Pancreas (tissue), 10 donors: ENCODE measurements around the gene RAPGEF3. TPM values are rescaled to one million over a fixed set of nuclear protein-coding genes. Genes with fewer than 3 reads are reported as not detected.

Experiments used
- ATAC-seq, 4 donors: fragments of 200-7000 bp; cut with Tn5 transposase; one replicate each; pipeline versions ENCODE4 v1.8.0 to v1.9.1; 2020; ENCODE audit warnings: mild to moderate bottlenecking in 4 of 4, moderate library complexity in 4 of 4
- DNase-seq, 6 donors: peaks; one replicate each; pipeline ENCODE4 v3.0.0-alpha.2; 2020
- FAIRE-seq: peaks from 2 replicates; lab custom pipeline; 2012; peaks lifted over from hg19 to GRCh38; lab: Jason Lieb, UNC
- H3K27ac ChIP-seq, 4 donors: fragments of 200-600 bp; sonication (generic); 1 replicate in 3 of 4; 2 replicates in 1 of 4; pipeline versions ENCODE4 v1.5.0 to v1.8.0; 2020
- H3K27me3 ChIP-seq, 4 donors: fragments of 200-600 bp; one replicate each; pipeline ENCODE4 v1.8.0; 2021
- H3K36me3 ChIP-seq, 3 donors: fragments of 200-600 bp; sonication (generic) in 1 of 3; one replicate each; pipeline versions ENCODE4 v1.5.0 to v1.8.0; 2020 to 2021
- H3K4me1 ChIP-seq, 3 donors: fragments of 200-600 bp; one replicate each; pipeline ENCODE4 v1.8.0; 2021
- H3K4me3 ChIP-seq, 4 donors: fragments of 200-600 bp; sonication (generic) in 2 of 4; one replicate each; pipeline versions ENCODE4 v1.5.0 to v1.8.0; 2020 to 2021
- H3K9me3 ChIP-seq, 4 donors: fragments of 200-600 bp; one replicate each; pipeline ENCODE4 v1.8.0; 2021
- WGBS, 2 donors: extraction: QIAGEN DNeasy Blood & Tissue Kit; methylation state at CpG; one replicate each; pipeline ENCODE4 v1.1.7; 2013; 5-methylcytosine and 5-hydroxymethylcytosine counted together
- intact Hi-C, 3 donors: fragments of 100-400 bp; cut with DNase I; formaldehyde crosslinking; loops; one replicate each; pipeline versions ENCODE4 v1.11.1 to v1.14.2; 2022
- polyA plus RNA-seq, 2 donors: library from polyadenylated mRNA; stranded (reverse); fragments of 200-250 nt; gene quantifications; one replicate each; pipeline ENCODE4 v1.2.3, GENCODE V29; 2013
- total RNA-seq, 6 donors: library from RNA; stranded (reverse); fragmentation: NEBNext Ultra II Directional in 4 of 6; extraction: Animal tissue kit (Norgen Biotek cat#: 25700) in 4 of 6; gene quantifications; one replicate each; pipeline versions ENCODE4 v1.2.1 to v1.2.4, GENCODE V29; 2021 to 2023
- TF ChIP-seq, protein P1 (sequence below), 4 donors: fragments of 200-600 bp; sonication (generic) in 3 of 4; IDR thresholded peaks; one replicate each; pipeline versions ENCODE4 v1.5.0 to v1.8.0; 2021; ENCODE audit warnings: antibody characterized with exemption in 4 of 4
- donor health status: healthy with polysubstance abuse.
- donor health status: DM: no; HTN: no; CAD: no; lungs with moderate emphysema.
- donor health status: DM: no; HTN: no; CAD: no.
- donor health status: control.
- donor health status: control.
- donor health status: Bipolar disorder and iron deficiency.
- donor health status: DM: yes; HTN: yes; CAD: no.
- donor health status: DM: no; HTN: no; CAD: no.
- donor health status: DM: no; HTN: no; CAD: no.
- donor health status: DM: yes; HTN: yes; CAD: no.

Gene RAPGEF3
- total and polyA plus RNA-seq, 8 donors = 2.5 to 54.4 (median 5.5) TPM

DNA sequence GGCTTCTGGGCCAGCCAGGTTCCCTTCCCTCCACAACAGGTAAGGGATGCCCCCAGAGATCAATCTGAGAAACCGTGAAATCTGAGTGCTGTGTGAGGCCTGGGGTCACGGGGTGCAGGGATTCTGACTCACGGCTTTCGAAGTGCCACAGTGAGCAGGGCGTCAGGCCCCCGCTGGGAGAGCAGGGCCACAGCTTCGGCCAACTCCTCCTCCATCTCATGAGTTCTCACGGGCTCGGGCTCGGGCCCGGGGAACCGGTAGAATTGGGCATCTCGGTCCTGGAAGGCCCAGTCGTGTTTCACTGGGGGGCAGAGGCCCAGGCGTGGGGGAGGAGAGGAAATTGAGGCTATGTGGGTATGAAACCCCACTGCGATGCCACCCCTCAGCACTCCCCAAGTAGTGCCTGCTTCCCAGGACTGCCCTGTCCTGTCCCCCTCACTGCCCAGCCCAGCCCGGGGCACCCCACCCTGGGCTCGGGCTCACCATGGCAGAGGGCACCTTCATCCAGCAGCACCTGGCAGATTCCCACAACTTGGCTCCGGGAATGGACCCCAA is 7.7 kb downstream of the RAPGEF3 start:
- Histone ChIP-seq H3K27ac (no peak overlapping the region), H3K4me1 (peaks cover 3 to 21% (median 19%) of the 10 kb centered on the region in 3 donors), H3K4me3 (no peak overlapping the region), H3K27me3 (no peaks in the 10 kb centered on the region), H3K36me3 (no peaks in the 10 kb centered on the region), H3K9me3 (no peaks in the 10 kb centered on the region)
- TF ChIP-seq, protein P1, sequence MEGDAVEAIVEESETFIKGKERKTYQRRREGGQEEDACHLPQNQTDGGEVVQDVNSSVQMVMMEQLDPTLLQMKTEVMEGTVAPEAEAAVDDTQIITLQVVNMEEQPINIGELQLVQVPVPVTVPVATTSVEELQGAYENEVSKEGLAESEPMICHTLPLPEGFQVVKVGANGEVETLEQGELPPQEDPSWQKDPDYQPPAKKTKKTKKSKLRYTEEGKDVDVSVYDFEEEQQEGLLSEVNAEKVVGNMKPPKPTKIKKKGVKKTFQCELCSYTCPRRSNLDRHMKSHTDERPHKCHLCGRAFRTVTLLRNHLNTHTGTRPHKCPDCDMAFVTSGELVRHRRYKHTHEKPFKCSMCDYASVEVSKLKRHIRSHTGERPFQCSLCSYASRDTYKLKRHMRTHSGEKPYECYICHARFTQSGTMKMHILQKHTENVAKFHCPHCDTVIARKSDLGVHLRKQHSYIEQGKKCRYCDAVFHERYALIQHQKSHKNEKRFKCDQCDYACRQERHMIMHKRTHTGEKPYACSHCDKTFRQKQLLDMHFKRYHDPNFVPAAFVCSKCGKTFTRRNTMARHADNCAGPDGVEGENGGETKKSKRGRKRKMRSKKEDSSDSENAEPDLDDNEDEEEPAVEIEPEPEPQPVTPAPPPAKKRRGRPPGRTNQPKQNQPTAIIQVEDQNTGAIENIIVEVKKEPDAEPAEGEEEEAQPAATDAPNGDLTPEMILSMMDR (IDR thresholded peaks at IDR 0.05) = no peak
- intact Hi-C loops = no loop called here
- DNase-seq (no peak), FAIRE-seq (no peak), ATAC-seq (no peak)
- WGBS, 2 donors = 83 to 89% methylated on average over 19 of the region's 19 CpGs

DNA sequence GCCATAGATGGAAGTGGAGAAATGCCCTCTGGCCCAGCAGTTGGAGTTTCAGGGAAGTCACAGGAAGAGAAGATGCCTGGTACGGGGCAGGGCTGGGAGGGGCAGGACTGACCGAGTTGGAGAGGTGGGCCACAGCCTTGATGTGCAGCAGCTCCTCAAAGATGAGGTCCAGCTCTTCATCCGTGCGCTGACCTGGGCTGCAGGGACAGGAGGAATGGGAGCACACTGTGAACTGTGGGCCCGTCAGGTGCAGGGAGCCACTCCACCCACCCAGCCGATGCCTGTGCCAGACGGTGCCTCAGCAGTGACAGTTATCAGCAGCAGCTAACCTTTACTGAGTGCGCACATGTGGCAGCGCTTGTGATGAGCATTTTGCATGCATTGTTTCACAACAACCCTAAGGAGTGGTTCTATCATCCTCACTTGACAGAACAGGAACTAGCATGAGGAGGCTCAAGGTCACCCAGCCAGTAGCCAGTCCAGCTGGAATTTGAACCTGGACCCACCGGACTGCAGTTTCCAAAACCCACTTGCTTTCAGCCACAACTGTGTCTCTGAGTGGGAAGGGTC is 8.4 kb downstream of the RAPGEF3 start:
- TF ChIP-seq, protein P1 (IDR thresholded peaks at IDR 0.05) = no peak
- Histone ChIP-seq H3K9me3 (no peaks in the 10 kb centered on the region), H3K36me3 (no peaks in the 10 kb centered on the region), H3K4me3 (no peak overlapping the region), H3K4me1 (peaks cover 0 to 15% (median 14%) of the 10 kb centered on the region in 3 donors), H3K27ac (no peak overlapping the region), H3K27me3 (no peaks in the 10 kb centered on the region)
- ATAC-seq (no peak), FAIRE-seq (no peak), DNase-seq (peak in 1 of 6 donors; percentile 15)
- intact Hi-C loops = no loop called here
- 74 to 76% methylated on average over 10 of the region's 10 CpGs for WGBS, 2 donors

DNA sequence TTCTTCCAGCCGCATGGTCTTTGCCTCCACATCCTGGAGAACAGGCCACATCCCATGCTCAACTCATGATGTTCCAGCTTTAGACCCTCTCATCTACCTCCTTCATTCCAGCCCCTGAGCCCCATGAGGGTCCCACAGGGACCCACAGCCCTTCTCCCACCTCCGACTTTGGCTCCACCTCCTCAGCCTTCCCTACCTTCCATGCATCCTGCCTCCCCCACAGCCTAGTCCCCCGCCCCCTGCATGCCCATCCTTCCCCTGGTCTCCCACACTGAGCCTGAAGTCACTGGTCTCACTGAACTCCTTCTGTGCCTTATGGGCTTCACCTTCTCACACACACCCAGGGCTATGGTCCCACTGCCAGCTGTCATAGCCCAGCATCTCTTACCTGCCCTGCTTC is 9.8 kb downstream of the RAPGEF3 start:
- WGBS, 2 donors = 87 to 100% methylated on average over 3 of the region's 3 CpGs
- DNase-seq (peak in 1 of 6 donors; percentile 8), FAIRE-seq (no peak), ATAC-seq (no peak)
- H3K4me1 ChIP-seq = peaks cover 0 to 5% (median under 1%) of the 10 kb centered on the region in 3 donors
- no peak overlapping the region for H3K27ac ChIP-seq
- H3K4me3 ChIP-seq = no peak overlapping the region
- TF ChIP-seq, protein P1 (IDR thresholded peaks at IDR 0.05) = no peak
- no peaks in the 10 kb centered on the region for H3K27me3 ChIP-seq
- H3K36me3 ChIP-seq = no peaks in the 10 kb centered on the region
- intact Hi-C loops = no loop called here
- H3K9me3 ChIP-seq = no peaks in the 10 kb centered on the region

DNA sequence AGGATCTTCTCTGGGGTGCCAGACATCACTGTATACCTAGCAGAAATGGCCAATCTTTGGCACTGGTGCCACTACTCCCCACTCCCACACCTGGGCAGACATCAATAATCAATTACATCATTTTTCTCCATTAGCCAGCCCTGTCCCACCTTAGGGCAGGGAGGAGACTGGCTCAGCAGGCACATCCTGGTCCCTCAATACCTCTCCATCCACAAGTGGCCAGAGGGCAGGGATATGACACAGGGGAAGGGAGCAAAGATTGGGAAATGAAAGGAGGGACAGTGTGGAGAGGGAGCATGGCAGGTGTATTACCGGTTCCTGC is 10.2 kb downstream of the RAPGEF3 start:
- DNase-seq (no peak), ATAC-seq (no peak), FAIRE-seq (no peak)
- H3K36me3 ChIP-seq = no peaks in the 10 kb centered on the region
- 70 to 85% methylated on average over 1 of the region's 1 CpG for whole genome bisulfite sequencing, 2 donors
- intact Hi-C loops = no loop called here
- no peaks in the 10 kb centered on the region for H3K27me3 ChIP-seq
- H3K9me3 ChIP-seq = no peaks in the 10 kb centered on the region
- TF ChIP-seq, protein P1 (IDR thresholded peaks at IDR 0.05) = no peak
- H3K4me1 ChIP-seq = peaks cover 0 to under 1% (median 0%) of the 10 kb centered on the region in 3 donors
- H3K27ac ChIP-seq = no peak overlapping the region
- H3K4me3 ChIP-seq = no peak overlapping the region
